HG03571 (cell line): ENCODE measurements around the gene PLCXD1.
"Not testable (repeated sequence)": the region's sequence is repeated elsewhere in the genome, so short reads cannot be mapped to it uniquely, and the experiment has no call there.

Source experiments
- ATAC-seq: cut with Tn5 transposase; IDR thresholded peaks from one replicate; pipeline ENCODE4 v1.9.1; 2021; ENCODE audit not compliant: unreplicated experiment

Gene PLCXD1

GRCh38 chrX:281166-281999 is at the start of gene PLCXD1:
Gene PLCXD1 (plus strand): TSS chrX:281381. CDS start chrX:284188, 2,807 bp downstream.
- no peak for ATAC-seq

GRCh38 chrX:231637-232277 is 49.4 kb upstream of the PLCXD1 start:
- not testable (repeated sequence) for ATAC-seq

- not testable (repeated sequence) for ATAC-seq
Observed at GRCh38 chrX:232278-232655, 48.9 kb upstream of the PLCXD1 start.

GRCh38 chrX:236201-236600 is 45.0 kb upstream of the PLCXD1 start:
- ATAC-seq, result not testable (repeated sequence)

- no peak for ATAC-seq
Observed at GRCh38 chrX:250965-251364, 30.2 kb upstream of the PLCXD1 start.

- not testable (repeated sequence) for ATAC-seq
Observed at GRCh38 chrX:251396-252243, 29.6 kb upstream of the PLCXD1 start.

GRCh38 chrX:252244-252956 is 28.8 kb upstream of the PLCXD1 start:
- ATAC-seq, result no peak

- ATAC-seq, result no peak
Observed at GRCh38 chrX:252957-253291, 28.3 kb upstream of the PLCXD1 start.

- ATAC-seq, result no peak
Observed at GRCh38 chrX:253451-254297, 27.5 kb upstream of the PLCXD1 start.

- no peak for ATAC-seq
Observed at GRCh38 chrX:254630-255215, 26.5 kb upstream of the PLCXD1 start.

GRCh38 chrX:255923-256331 is 25.3 kb upstream of the PLCXD1 start:
- ATAC-seq, result no peak

GRCh38 chrX:257054-257453 is 24.1 kb upstream of the PLCXD1 start:
- ATAC-seq, result not testable (repeated sequence)

- no peak for ATAC-seq
Observed at GRCh38 chrX:257681-258289, 23.4 kb upstream of the PLCXD1 start.

GRCh38 chrX:258291-259040 is 22.7 kb upstream of the PLCXD1 start:
- no peak for ATAC-seq

GRCh38 chrX:259692-260355 is 21.4 kb upstream of the PLCXD1 start:
- ATAC-seq, result no peak

GRCh38 chrX:261167-261918 is 19.8 kb upstream of the PLCXD1 start:
- ATAC-seq, result no peak

- no peak for ATAC-seq
Observed at GRCh38 chrX:261919-262352, 19.2 kb upstream of the PLCXD1 start.
